Head of caudate nucleus (tissue), 42 donors: ENCODE measurements around the gene AAGAB.
"Not testable (repeated sequence)": the region's sequence is repeated elsewhere in the genome, so short reads cannot be mapped to it uniquely, and the experiment has no call there.

Source experiments
- DNase-seq, 42 donors: peaks; one replicate each; pipeline versions ENCODE4 v3.0.0 to v3.0.0-alpha.2; 2020 to 2021; ENCODE audit warnings: mixed read lengths in 7 of 42
- intact Hi-C: fragments of 100-400 bp; cut with DNase I; formaldehyde crosslinking; loops from one replicate; pipeline ENCODE4 v1.15.0; 2022

AAGAB gene, protein sequence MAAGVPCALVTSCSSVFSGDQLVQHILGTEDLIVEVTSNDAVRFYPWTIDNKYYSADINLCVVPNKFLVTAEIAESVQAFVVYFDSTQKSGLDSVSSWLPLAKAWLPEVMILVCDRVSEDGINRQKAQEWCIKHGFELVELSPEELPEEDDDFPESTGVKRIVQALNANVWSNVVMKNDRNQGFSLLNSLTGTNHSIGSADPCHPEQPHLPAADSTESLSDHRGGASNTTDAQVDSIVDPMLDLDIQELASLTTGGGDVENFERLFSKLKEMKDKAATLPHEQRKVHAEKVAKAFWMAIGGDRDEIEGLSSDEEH

DNA sequence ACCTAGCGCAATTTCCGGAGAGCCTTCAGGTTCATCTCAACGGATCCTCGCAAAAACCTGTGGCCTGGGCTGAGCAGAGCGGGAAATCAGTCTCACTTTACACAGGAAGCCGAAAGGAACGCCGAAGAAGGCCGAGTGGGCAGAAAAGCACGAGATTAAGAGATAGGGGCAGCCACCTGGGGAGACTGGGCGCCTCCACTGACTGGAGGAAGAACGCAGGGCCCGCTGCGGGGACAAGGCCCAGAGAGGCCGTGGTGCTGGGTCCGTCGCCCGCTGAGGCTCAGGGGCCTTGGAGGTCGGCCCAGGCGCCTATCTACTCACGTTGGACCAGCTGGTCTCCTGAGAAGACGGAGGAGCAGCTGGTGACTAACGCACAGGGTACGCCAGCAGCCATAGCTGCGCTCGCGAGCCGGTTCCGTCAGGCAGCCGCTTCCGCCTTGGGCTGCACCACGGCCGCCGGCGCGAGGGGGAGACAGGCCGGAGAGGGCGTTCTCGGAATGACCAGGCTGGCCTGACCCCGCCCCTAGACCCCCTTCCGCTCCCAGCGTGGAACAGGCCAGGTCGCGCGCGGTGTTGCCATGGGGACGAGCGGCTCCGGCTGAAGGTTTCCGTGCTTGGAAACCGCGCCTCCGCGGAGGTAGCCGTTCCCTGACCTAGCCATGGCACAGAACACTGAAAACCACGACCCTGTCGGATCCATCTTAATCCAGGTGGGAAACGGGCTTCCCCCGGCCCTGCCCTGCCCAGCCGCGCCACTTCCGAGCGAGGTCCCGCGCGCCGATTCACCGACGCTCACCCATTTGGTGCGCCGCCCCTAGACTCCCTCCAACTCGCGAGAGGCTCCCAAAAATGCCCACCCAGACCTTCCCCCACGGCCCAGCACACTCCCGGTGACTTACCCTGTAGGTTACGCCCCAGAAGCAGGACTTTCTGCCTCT is at the start of gene AAGAB, which contains the start of gene IQCH:
TSS of gene AAGAB (minus strand) at position 424 of the 938 bp plus-strand sequence. CDS start at position 394, 30 bp downstream.
TSS of gene IQCH (plus strand) at position 549 of the 938 bp plus-strand sequence. CDS start at position 660, 111 bp downstream.
- intact Hi-C loops: no loop called here
- DNase-seq: peak; percentile 91 to 99 (median 96)

DNA sequence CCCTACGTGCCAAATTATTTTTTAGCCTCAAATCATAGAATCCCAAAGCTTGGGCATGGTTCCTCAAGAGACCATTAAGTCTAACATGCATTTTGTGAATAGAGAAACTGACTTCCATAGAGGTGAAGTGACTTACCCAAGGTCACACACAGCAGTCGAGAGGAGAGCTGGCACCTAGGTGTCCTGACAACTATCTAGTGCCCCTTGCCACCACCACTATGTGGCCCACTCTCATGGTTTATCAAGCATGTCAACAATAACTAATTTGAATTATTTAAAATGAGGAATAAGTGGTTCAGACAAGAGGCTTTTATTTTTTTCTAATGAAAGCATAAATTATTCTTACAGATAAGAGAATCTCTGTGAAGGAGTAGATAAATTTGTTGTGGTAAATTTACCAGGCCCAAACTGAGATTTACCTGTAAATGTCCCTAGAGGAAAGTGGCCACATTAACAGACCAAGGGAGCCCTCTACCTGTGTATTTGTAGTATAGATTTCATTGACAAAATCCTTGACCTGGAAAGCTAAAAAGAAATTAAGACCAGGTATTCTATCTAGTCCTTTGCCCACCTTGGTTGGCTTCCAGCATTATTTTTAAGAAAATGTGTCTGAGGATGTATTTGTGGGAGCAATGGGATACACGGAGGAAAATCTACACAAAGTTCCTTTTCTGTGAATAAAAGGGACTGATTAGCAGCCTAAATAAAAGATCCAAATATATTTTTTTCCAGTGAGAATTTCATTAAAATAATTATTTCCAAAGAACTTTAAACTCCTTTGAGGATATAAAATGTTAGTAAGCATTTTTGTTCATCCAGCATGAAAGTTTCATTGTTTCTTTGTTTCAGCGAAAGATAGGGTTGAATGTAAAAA is 49.3 kb upstream of the AAGAB start:
- DNase-seq: peak in 4 of 42 donors; percentile 4 to 39 (median 11)
- intact Hi-C loops: no loop called here

DNA sequence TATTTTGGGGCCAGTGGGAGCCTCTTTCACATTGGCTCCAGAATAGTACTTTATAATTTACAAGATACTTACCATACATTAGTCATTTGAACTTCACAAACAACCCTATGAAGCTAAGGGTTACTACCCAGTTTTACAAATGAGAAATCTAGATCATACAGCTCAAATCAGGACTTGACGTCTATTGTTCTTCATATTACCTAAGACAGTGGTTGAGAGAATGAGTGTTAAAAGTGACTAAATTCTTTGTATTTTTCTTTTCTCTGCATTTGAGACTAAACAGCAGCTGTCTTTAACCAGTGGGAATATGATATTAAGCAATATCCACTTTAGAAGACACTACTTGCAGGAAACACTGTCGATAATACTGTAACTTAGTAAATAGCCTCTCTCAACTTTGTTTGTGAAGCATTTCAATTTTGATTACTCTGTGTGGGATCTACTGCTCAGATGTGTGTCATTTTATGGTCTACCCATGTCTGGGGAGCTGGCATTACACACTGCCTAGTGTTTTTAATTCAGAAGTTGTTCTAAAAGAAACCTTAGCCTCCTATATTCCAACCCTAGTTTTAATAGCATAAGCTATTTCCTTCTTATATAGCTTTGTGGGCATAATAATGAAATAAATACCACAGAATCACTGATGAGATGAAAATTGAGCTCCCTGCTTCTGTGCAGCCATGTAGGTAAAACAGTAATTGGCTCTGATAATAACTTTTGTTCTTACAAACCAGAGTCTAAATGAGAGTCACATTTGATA is 46.0 kb upstream of the AAGAB start:
- no peak for DNase-seq
- intact Hi-C loops: no loop called here

DNA sequence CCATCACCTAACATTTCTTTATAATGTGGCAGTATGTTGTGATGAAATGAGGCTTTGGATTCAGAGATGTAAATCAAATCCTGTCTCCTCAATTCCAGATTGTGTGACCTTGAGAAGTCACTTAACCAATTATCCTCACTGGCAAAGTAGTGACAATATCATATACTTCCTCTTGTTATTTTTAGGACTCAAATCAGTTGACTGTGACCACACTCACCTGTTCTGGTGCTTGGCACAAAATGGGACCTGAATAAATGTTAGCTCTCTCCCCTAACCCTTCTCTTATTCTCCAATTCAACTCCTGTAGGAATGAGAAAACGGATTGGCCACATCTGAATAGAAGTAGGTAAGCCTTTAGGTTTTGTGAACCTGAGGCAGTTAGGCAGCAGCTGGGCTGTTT is 42.2 kb upstream of the AAGAB start:
- DNase-seq: no peak
- intact Hi-C loops: no loop called here

DNA sequence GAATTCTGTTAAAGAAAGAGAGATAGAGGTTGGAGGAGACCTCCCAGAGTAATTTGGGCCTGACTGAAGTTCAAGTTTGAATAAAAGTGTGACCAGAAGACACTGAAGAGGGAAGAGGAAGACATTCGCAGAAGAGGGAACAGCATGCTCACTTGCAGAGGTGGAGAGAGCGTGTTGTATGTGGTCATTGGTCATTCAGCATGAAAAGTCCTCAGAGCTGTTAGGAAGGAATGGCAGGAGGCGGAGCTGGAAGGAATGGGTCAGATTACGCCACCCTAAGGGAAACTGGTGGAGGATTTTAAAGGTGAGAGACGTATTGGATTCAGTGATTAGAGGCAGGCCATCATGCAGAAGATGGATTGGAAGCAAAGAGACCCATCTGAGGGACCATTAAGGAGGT is 41.7 kb upstream of the AAGAB start:
- intact Hi-C loops: no loop called here
- no peak for DNase-seq

DNA sequence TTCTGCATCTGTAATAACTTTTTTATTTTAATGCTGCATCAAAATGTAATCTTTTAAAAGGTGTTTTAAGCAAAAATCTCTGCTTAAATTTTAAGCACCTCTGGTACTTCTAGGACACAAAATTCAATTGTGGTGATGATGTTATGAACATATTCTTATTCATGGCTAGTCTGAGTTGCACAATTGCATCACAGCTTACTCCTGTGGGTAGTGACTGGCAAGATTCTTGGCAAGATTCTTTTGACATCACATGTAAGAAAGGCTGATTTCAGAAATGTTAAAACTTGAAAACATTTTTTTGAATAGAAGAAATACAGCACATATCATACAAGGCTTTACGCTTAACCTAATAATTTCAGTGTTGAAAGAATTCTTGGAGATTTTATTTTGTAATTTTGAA is 35.9 kb upstream of the AAGAB start:
- no peak for DNase-seq
- intact Hi-C loops: no loop called here

DNA sequence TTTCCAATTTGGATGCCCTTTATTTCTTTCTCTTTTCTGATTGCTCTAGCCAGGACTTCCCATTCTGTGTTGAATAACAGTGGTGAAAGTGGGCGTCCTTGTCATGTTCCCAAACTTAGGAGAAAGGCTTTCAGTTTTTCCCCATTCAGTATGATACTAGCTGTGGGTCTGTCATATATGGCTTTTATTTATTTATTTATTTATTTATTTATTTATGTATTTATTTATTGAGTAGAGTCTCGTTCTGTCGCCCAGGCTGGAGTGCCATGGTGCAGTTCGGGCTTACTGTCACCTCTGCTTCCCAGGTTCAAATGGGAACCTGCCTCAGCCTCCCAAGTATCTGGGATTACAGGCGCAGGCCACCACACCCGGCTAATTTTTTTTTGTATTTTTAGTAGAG is 31.9 kb upstream of the AAGAB start:
- intact Hi-C loops, DNase-seq: not testable (repeated sequence)

DNA sequence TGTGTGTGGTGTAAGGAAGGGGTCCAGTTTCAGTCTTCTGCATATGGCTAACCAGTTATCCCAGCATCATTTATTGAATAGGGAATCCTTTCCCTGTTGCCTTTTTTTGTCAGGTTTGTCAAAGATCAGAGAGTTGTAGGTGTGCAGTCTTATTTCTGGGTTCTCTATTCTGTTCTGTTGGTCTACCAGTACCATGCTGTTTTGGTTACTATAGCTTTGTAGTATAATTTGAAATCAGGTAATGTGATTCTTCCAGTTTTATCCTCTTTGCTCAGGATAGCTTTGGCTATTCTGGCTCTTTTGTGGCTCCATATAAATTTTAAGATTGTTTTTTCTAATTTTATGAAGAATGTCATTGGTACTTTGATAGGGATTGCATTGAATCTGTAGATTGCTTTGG is 31.2 kb upstream of the AAGAB start:
- DNase-seq, intact Hi-C loops: not testable (repeated sequence)

DNA sequence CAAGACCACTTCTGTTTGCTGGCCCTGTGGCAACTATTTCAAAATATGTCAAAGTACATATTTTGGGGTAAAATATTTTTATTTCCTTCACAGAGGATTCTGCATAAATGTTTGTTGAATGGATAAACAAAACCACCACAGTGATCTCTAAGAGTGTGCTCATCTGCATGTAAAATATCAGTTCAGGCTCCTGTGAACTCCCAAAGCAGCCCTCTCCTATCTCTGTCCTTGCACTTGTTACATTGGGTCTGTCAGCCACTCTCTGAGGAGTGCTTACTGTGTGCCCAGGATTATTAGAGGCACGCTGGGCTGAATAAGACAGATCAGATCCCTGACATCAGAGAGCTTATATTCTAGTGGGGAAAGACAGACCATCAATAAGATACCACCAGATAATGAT is 27.3 kb upstream of the AAGAB start:
- no peak for DNase-seq
- intact Hi-C loops: no loop called here

DNA sequence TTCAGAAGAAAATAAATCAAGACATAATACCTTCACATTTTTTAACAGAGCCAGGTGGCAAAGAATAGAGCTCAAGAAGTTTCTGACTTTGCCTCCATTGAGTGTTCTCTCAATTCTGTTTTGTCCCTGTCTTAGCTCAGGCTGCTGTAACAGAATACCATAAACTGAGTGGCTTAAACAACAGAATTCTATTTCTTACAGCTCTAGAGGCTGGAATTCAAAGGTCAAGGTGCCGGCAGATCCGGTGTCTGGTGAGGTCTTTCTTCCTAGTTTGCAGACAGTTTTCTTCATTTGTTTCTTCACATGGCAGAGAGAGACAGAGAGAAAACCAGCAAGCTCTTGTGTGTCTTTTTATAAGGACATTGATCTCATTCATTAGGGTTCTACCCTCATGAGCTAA is 25.8 kb upstream of the AAGAB start:
- DNase-seq: no peak
- intact Hi-C loops: no loop called here

DNA sequence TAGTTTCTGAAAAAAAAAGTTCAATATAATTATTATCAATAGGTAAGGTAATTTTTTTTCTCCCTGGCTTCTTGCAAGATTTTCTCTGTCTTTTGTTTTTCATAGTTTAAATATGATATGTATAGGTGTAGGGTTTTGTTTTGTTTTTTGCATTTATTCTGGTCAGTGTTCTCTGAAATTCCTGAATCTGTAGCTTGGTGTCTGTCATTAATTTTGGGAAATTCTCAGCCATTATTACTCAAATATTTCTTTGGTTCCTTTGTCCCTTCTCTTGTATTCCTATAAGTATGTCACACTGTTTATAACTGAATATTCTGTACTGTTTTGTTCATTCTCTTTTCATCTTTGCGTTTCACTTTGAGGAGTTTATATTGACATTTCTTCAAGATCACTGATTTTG is 22.2 kb upstream of the AAGAB start:
- intact Hi-C loops: no loop called here

DNA sequence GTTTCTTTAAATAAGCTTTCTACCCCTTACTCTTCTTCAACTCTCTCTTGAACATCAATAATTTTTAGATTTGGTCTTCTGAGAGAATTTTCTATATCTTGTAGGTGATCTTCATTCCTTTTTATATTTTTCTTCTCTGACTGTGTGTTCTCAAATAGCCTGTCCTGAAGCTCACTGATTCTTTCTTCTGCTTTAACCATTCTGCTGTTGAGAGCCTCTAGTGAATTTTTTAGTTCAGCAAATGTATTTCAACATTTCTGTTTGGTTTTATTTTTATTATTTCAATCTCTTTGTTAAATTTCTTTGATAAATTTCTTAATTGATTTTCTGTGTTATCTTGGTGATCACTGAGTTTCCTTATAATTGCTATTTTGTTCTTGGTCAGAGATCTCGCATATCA is 19.8 kb upstream of the AAGAB start:
- no peak for DNase-seq
- intact Hi-C loops: no loop called here

More for the DNA sequence above, 22.2 kb upstream of the AAGAB start:
- no peak for DNase-seq

DNA sequence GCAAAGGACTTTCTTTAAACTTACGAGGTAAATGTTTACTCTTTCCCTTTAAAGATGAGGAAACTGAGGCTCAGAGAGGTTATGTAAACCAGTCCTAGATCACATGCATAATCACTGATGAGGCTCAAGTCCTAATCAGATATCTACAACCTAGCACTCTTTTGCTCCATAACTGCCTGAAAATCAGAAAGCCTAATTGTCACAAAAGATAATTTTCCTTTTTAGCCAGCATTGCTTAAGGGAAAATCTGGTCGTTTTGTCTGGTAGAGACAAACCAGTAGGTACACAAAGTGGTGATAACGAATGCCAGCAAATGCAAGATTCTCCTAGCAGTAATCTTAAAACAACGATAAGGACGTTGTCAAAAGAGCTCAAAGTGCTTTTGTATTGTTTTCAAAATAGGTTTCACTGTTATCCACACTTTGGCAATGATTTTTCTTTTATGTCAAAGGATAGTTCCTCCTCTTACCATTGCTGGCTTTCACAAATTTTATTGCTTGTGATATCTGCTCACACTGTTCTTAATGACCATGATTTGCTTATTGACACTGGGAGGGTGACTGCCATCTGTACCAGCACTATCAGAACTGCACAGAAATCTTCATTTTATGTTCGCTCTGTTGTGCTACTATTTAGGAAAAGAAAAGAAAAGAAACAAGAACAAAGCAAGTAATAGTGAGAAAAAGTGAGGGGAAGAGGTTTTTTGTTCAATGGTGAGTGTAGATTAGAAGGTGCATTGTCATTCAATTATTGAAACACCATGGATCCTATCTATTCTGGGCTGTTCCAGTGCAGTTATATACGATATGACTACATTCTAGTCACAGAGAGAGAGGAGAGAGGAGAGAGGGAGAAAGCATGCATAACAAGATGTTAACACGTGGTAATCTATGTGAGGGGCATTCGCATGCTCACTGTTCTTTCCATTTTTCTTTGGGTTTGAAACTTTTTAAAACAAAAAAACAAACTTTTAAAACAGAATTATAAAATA is 13.8 kb upstream of the AAGAB start:
- intact Hi-C loops: no loop called here
- no peak for DNase-seq

DNA sequence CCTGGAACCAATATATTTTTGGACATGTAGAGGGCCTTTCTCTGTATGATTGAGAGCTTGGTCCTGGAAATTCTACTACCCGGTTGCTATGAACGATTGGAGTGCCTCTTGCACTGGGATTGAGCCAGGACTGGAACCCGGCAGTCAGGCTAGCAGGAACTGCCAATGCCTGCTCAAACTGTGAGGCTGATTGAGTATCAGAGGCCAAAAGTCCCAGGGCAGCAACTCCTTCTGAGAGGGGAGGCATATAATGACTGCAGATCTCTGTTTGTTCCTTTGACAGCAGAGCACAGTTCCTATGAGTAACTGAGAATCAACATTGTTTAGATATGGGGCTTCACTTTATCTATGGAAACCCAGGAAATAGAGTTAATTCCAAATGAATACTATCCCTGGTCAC is 13.0 kb upstream of the AAGAB start:
- intact Hi-C loops: no loop called here

DNA sequence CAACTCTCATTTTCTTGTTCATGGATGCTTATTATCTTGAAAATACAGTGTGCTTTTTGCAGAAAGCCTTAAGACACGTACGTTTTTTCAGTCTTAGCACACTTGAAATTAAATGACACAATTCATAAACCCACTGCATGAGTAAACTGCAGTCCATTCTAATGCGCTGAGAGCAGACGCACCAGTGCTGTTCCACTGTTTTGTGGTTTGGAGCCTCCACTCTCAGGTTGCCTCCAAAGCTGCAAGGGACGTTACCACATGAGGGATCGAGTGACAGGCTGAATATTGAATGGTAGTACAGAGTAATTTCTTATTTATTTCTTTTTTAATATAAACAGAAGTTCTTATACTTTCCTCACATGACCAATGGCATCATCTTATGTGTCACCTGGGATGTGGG is 12.4 kb upstream of the AAGAB start:
- no peak for DNase-seq
- intact Hi-C loops: no loop called here

More for the DNA sequence above, 13.0 kb upstream of the AAGAB start:
- no peak for DNase-seq

DNA sequence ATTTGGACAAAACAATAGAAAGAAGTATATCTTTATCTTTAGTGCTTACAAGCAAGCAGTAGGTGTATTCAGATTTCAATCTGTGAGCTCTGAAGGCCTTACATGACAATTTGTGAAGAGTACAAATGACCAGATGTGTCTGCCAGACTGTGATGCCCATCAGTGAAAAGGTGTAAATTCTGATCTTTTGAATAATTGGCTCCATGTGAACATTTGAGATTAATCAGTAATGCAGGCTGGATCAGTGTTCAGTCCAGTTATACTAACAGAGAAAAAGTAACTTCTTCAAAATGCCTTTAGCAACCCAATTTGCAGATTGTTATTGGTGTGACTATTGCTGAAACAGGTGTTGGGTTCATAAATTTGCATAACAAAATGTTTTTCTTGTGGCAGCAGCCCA is 5.3 kb upstream of the AAGAB start:
- DNase-seq: no peak
- intact Hi-C loops: no loop called here

DNA sequence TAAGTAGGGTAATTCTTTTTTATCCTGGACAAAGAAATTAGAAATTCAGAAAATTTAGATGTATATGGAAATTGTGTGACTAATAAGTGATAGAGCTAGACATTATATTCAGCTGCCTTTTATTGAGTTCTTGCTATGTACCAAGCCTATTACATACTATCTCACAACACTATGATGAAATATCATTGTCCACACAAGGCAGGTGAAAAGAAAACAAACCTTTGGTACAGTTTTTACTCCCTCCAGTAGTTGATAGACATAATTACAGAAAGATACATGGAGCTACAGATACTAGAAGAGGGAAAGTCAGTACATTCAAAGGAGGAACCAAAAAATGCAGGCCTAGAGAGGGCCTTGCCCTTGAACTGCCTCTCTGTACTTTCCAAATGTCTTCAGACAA is 4.9 kb upstream of the AAGAB start:
- no peak for DNase-seq
- intact Hi-C loops: no loop called here
